NCI-H2227 treated with DMSO at 0.1 percent for 48 hours (cell line): ENCODE measurements around the gene PSMB3.

Source experiments
- DNase-seq: peaks from one replicate; lab custom pipeline; 2025; lab: John Stamatoyannopoulos, UW

Gene PSMB3

DNA sequence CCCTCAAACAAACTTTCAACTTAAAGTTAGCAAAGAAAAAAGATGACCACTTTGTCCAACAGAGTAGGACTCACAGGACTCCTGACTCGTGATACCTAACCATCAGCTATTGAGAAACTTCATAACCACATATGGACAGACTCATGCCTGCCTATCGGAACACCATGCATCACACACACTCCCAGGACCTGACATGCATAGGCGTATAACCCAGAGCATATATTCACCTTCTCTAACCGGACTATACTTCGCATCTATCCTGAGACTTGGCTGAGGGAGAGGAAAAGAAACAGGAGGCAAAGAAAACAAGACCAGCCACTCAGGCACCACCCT lies 44.6 kb downstream of the PSMB3 start:
- DNase-seq, result no peak

DNA sequence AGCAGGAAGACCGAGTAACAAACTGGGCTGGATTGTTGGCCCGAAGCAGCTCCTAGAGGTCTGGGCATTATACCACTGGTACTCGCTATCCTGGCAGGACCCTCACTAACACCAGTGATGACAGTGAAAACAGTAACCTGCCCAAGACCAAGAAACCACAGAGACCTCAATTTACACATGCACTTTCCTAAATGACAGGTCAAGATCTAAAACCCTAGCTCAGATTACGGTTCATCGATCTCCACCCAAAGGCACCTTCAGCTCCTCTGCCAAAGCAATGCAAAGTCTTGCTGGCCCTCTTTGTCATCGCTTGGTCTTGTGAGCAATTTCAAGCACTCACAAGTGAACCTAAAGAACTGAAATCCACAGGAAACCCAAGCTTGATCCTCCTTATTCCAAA lies 45.3 kb downstream of the PSMB3 start:
- DNase-seq, result no peak

DNA sequence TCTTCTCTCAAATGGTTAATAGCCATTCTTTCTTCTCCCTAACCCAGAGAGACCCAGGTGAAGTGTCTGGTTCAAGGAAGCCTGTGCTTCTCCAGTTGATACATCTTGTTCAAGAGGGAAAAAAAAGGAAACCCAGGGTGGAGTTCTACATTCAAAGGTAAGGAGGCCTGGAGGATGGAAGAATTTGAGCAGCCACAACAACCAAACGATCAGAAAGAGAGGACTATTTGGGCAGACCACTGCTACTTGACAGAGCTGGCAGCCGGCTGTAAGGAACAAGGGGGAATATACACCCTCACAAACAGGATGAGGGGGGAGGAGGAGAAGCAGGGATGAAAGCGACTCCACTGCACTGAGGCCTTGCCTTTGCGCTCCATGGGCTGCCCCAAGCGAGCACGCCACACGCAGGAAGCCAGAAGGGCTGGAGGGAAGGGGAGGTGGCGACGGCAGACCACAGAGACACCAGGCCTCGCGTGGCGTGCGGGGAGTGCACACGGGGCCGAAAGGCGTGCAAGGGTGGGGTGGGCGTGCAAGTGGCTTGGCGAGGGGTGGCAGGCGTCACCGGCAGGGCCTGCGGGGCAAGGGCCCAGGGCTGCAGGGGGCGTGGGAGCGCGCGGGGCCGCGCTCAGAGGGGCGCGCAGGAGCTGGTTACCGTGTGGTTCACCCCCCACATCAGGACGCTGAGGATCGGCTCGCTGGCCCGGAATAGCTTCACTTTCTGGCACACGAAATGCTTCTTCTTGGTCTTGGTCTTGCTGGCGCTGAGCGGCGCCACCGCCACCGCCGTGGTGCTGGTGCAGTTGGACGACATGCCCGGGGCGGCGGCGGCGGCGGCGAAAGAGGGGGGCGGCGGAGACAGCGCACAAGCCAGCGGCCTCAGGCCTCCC lies 46.3 kb downstream of the PSMB3 start:
- DNase-seq, result no peak

DNA sequence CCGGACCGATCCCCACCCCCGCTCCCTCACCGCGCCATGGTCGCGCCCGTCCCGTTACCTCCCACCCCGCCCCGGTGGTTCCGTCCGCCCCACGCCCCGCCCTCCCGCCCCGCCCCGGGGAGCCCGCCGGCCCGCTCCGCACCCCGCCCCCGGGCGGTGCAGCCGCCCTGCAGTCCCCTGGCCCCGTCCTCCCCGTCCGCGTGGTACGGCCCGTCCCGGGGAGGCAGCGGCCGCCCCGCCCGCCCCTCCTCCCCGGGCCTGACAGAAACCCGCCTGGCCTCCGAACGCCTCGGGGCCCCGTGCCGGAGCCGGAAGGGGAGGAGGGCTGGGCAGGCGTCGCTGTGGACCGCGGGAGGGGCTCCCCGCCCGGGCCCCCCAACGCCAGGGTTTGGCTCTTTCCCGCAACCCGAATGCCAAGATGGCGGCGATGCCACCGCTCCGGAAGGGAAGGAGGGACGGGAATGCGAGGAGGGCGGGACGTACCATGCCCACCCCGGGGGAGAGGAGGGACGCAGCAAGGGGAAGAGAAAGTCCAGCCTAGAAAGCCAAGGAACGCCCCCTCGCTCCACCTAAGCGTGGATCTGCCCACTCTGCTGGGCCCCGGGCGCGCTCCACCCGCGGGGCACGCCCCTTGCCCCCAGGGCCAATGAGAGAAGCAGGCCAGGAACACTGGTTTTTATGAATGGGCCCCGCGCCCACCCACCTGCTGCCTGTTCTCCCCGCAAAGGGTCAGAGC lies 47.1 kb downstream of the PSMB3 start, which contains the start of gene PIP4K2B:
PIP4K2B (minus strand) TSS at position 56 of the 736 bp plus-strand sequence. CDS start 132 bp downstream, outside the sequence.
- peak; percentile 96 for DNase-seq

DNA sequence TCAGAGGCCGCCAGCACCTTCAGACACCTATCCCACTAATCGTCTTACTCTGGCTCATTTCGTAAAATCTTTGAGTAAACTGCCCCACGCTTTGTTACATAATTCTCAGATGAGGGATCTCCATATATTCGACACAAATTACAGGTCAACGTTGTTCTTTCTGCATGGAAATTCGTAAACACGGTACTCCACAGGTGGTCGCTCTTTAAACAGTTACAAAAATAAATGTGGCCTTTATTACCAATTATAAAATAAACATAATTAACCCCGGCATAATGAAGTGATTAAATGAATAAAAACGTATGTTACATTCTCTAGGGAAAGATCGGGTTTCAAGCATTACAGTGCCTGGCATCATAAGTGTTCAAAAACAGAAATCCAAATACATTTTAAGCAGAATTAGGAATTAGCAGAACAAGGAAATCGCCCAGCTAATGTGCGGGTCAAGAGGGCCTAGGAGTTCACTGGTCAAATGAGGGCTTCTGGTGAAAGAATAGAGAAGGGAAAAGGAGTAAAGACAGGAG lies 47.8 kb downstream of the PSMB3 start:
- DNase-seq, result no peak

DNA sequence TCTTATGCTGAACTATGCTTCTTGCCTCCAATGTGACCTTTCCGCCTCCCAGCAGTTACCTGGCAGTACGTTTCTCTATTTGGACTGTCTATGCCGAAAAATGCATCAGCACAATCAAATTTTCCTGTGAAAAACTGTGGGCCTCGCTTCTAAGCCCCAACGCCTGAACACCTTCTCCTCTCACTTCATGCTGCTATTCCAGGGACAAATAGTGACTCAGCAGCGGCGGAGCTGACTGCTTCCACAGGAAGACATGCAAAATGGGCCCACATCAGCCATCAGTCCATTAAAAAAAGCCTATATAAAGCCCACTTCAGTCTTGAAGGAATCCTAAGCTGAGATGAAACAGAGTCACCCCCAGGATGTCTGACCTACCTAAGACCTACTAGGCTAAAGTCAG lies 57.3 kb downstream of the PSMB3 start:
- no peak for DNase-seq
